Testis (tissue), 2 donors: Measurements from ENCODE around the gene PNMA6F.

ENCODE experiments used
- CTCF ChIP-seq, 3 experiments: fragments of 450-650 bp in 2 of 3; fragments of 200-600 bp in 1 of 3; sonication (generic) in 1 of 3; IDR thresholded peaks; one replicate each; pipeline ENCODE4 v1.5.1; 2016 to 2019; ENCODE audit warnings: antibody characterized with exemption in 3 of 3, mild to moderate bottlenecking in 2 of 3, moderate library complexity in 1 of 3
- POLR2A ChIP-seq: fragments of 450-650 bp; IDR thresholded peaks from one replicate; pipeline ENCODE4 v1.6.1; 2017; ENCODE audit warnings: antibody characterized with exemption, mild to moderate bottlenecking, moderate library complexity

GRCh38 chrX:153299855-153300254 lies 21.7 kb downstream of the PNMA6F start:
- TF ChIP-seq CTCF (IDR thresholded peaks at IDR 0.05): no peak
- no peak for TF ChIP-seq POLR2A
